SU-DHL-6 (cell line): ENCODE data around the gene GP1BB.

ENCODE experiments used
- EZH2phosphoT487 ChIP-seq: fragments of 200-600 bp; sonication (generic), shearing (Covaris generic); conservative IDR thresholded peaks from 2 replicates; pipeline ENCODE4 v1.6.1; 2018; ENCODE audit warnings: mild to moderate bottlenecking, antibody characterized with exemption, low read length, moderate library complexity, mixed read lengths
- TF ChIP-seq, protein P1 (sequence below): fragments of 200-600 bp; sonication (generic); IDR thresholded peaks from one replicate; pipeline ENCODE4 v1.5.1; 2017; ENCODE audit warnings: antibody characterized with exemption, mild to moderate bottlenecking, low read length, moderate library complexity; ENCODE audit not compliant: insufficient read depth, poor library complexity, severe bottlenecking

DNA sequence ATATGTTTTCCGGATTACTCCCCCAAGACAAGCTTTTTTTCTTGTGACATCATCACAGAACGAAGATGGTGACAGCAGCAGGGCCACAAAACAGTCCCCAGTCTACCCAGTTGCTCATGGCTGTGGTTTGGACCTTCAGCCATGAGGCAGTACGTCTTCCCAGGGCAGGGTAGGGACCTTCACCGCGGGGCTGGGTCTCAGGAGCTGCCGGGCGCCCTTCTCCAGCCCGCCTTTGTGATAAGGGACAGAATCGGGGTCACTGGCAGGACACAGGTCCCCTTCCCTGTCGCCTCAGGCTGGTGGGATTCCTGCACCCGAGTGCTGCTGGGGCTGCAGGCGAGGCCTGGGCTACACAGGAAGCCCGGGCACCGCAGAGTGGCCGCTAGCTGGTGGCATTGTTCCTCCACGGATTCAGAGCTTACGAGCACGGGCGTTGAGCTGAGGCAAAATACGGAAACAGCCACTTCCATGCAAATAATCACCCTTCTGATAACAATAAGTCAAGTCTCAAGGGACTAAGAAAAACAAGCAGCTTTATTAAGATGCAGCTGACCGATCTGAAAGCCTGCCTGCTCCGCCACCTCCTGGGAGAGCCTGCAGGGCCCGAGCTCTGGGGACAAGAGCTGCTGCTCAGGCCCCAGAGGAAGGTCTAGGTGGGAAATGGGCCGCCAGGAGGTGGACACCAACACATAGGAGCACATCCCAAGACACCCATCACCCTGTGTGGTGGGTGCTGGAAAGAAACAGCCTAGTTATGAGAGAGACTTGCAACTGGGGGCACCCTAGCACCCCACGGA is 49.5 kb downstream of the GP1BB start:
- TF ChIP-seq, protein P1, sequence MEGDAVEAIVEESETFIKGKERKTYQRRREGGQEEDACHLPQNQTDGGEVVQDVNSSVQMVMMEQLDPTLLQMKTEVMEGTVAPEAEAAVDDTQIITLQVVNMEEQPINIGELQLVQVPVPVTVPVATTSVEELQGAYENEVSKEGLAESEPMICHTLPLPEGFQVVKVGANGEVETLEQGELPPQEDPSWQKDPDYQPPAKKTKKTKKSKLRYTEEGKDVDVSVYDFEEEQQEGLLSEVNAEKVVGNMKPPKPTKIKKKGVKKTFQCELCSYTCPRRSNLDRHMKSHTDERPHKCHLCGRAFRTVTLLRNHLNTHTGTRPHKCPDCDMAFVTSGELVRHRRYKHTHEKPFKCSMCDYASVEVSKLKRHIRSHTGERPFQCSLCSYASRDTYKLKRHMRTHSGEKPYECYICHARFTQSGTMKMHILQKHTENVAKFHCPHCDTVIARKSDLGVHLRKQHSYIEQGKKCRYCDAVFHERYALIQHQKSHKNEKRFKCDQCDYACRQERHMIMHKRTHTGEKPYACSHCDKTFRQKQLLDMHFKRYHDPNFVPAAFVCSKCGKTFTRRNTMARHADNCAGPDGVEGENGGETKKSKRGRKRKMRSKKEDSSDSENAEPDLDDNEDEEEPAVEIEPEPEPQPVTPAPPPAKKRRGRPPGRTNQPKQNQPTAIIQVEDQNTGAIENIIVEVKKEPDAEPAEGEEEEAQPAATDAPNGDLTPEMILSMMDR: no peak
- no peak for TF ChIP-seq EZH2phosphoT487
